ENCODE results near the gene IFNA1.
"Not testable (repeated sequence)": the region's sequence is repeated elsewhere in the genome, so short reads cannot be mapped to it uniquely, and the experiment has no call there.

The IFNA1 gene

DNA sequence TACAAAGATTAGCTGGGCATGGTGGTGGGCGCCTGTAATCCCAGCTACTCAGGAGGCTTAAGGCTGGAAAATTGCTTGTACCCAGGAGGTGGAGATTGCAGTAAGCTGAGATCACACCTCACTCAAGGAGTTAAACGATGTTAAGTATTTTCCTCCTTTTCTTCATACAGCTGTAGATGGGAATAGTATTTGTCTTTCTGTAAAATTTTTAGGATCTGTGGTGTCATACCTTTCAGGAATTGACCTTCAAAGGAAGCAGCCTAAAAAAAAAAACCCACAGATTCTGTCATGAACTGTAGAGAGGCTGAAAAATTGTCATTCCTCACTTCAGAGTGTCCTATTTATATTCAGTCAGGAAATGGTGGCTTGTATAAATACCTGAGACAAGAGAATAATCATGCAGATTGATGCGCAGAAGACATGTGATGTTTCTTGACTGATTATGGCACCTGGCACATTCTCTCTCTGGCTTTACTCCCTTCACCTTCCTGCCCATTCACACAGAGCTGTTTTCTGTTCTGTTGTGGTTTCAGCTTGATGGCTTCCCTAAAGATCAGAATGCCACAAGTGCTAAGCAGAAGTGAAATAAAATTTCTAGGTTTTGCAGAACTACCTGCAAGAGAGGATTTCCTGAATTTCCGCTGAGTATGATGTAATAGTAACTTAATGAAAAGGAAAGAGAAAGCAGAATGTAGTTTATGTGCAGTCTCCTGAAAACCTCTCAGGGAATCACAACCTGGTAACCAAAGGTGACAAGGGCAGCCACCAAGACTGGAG is 3.8 kb downstream of the IFNA1 start:
- no peak for DNase-seq

DNA sequence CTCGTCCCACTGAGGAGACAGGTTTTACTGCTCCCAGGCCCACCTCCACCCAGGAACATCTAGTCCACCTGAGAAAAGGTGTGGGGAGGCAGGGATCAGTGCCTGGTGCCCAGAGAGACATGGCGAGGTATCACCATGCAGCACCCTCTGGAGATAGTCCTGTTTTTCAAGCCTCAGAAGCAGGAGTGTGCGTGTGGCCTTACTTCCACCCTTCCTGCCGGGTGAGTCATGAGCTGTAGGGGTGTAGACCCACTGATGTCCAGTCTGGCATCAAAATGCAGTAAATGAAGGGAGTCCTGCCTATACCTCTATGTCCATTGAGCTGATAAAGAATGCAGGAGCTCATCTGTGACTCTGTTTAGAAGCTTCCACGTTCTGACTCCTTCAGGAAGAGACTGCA is 9.1 kb downstream of the IFNA1 start:
- DNase-seq: not testable (repeated sequence)

DNA sequence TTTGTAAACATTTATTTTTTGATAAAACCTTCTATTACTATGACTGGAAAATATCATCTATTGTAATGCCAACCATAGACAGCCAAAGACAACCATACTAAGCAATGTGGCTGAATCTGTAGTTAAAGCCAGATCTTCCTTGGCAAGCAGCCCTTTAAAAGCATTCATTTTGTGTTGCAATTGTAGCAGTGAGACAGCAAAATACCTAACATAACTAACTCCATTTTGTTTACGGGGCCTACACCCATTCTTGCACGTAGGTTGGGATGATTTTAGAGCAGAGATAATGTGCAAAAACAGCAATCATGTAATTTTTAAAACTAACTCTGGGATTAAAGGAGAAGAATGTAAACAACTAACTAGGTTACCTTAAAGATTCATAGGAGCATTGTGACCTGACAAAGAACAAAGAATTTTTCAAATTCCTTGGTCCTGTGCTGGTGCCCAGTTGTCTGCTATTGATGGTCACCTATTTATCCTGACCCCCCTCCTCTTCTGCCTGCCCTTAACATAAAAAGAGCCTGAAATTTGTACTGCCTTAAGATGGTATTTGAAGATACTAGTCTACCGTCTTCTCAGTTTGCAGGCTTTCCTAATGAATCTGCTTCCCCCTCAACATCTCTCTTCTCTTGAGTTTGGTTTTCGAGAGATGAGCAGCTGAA is 10.6 kb downstream of the IFNA1 start:
- DNase-seq: no peak

DNA sequence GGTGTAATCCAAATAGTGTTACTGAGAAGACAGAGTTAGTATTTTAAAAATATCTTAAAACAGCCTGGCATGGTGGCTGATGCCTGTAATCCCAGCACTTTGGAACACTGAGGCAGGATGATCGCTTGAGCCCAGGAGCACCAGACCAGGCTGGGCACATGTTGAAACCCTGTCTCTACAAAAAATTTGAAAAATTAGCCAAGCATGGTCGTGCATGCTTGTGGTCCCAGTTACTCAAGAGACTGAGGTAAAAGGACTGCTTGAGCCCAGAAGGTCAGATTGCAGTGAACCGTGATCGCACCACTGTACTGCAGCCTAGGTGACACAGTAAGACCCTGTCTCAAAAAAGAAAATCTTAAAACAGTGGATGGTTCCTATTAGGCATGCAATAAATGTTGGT is 12.4 kb downstream of the IFNA1 start:
- DNase-seq: no peak

DNA sequence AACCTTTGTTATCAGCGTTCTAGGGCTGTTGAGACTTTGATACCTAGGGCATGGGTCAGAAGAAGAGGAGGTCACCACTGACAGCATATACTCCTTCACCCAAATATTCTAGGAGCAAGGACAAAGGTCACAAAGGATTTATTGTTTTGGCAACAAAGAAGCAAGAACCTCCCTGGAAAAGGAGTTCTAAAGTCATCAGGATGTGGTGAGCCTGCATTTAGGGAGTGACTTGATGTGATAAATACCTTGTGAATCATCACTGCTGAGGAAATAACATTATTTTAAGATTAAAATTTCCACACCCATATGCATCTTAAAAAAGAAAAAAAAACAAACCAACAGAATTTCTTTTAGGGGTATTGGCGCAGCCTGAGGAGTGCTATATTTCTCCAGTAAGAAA is 13.9 kb downstream of the IFNA1 start:
- DNase-seq: no peak

DNA sequence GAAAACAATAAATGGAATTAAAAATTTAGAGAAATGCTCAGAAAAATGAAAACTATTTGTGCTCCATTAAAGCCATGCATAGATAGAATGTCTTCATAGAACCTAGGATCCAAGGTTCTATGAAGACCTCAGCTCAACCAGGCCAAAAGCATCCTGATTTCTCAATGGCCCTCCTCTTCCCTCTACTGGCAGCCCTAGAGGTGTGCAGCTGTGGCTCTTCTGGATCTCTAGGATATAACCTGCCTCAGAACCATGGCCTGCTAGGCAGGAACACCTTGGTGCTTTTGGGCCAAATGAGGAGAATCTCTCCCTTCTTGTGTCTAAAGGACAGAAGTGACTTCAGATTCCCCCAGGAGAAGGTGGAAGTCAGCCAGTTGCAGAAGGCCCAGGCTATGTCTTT is 15.1 kb downstream of the IFNA1 start:
- DNase-seq: peak in 11 of 58 donors; percentile 1 to 29 (median 9)

DNA sequence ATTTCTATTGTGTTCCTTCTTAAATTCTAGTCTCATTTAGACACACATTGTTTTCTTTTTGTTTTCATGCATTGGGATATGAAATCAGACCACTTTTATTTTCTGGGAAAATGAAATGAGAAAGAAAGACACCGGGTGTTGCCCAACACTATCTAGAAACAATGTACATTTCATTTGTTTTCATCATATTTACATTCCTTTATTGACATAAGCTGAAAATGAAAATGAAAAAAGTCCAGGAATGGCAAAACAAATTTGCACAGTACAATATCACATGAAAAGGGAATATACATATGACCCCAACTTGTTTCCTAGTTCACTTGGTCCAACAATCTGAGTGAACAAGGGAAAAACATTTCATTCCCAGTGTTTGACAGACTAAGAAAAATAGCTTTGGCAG is 21.1 kb downstream of the IFNA1 start:
- no peak for DNase-seq

DNA sequence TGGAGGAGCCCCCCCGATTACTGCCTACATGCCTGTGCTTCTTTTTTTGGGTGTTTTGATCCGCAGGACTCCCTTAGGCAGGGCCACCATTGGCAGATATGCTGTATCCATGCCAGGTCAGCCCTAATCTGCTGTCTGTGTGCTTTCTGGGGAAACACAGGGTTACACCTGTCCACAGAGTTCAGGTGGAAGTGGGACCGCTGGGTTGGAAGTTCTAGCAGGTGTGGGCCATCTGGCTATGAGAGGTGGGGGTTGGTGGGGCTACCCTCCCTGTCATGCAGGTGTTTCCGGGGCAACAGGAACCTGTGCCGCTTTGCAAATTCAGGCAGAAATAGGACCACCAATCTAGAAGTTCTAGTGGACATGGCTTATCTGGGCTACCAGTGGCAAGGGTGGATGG is 24.9 kb downstream of the IFNA1 start:
- DNase-seq: no peak

DNA sequence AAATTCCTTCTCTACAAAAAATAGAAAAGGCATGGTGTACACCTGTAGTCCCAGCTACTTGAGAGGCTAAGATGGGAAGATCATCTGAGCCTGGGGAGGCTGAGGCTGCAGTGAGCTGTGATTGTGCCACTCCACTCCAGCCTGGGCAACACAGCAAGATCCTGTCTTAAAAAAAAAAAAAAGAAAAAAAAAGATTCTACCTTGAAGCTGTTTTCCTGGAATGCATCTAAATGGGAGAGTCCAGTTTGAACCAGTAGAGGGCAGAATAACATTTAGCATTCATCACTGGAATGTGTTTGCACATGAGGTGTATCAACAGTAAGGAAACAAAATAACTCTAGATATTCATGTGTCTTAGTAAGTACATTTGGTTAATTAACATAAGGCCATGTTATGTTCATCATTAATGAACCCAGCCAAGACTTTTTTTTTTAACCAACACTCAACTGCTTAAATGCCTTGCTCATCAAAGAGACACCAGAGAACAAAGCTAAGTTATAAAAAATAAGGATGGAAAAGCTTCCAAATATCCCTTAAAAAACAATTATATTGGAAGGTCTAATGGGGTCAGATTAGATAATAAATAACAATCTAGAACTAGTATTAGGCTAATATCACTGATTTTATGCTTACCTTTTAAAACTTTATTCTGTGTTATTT is 25.8 kb downstream of the IFNA1 start:
- peak in 1 of 58 donors; percentile 26 for DNase-seq

DNA sequence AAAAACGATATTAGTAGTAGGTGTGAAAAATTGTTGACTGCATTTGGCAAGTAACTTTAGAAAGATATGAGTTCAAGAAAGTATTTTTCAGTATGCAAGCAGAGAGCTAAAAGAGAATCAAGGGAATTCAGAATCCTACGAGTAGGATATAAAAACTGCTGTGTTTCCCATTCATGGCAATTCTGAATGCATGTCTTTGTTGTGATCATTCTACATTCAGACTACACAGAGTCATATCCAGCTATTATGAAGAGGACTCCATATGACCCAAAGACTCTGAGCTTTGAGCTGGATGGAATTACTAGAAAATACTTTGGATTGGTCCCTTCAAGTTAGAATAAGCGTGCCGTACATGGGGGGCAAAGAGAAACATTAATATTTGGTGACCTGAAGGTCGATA is 29.9 kb downstream of the IFNA1 start:
- no peak for DNase-seq

DNA sequence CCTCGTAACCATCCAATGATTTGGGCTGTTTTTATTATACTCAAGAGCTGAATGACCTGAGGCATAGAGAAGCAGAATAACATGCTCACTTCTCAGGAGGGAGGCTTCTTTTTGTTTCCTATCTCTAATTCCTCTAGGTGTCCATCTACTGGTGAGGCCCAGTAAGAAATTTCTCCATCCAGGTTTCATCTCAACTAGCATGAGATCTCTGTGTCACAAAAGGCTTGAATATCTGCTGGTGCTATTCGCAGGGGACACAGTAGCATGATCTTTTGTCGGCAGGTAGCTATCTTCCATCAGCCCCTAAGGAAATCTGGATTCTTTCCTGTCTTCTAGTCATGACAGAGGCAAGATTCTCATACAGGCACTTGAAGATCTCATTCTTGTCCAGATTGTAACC is 33.0 kb downstream of the IFNA1 start:
- DNase-seq: no peak

DNA sequence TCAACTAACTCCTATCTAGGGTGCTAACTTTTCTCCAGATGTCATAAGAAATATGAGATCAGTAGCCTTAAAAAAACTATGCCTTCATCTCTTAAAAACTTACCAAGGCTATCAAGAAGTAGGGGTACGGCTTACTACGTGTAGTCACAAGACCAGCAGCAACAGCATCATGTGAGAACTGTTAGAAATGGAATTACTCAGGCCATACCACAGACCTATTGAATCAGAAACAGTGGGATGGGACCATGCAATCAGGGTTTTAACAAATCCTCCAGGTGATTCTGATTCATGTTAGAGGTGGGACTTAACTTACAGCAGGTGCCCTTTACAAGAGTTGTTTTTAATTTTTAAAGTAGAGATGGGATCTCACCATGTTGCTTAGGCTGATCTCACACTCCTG is 37.2 kb downstream of the IFNA1 start:
- DNase-seq: no peak

DNA sequence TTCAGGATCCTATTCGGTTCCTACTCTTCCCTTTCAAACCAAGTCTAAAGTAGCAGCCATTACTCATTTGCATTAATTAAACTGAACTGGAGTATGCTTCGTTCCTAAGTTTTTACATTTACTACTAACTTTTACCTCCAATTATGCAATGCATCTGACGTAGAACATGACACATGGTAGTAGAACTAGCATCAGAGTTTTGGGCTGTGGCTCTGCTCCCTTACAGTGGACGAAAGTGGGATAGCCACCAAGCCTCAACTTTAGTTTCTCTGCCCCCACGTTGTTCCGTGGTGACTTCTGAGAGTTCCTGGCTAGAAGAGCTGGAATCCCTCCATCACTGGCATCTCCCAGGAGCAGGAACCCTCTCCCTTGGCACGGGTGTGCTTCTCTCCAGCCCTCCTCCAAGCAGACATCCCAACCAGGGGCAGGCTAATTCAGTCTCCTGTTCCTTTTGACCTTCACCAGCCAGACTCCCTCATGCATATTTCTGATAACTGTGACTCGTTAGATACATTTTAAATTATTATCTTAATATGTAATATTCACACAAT is 39.0 kb downstream of the IFNA1 start:
- no peak for DNase-seq

DNA sequence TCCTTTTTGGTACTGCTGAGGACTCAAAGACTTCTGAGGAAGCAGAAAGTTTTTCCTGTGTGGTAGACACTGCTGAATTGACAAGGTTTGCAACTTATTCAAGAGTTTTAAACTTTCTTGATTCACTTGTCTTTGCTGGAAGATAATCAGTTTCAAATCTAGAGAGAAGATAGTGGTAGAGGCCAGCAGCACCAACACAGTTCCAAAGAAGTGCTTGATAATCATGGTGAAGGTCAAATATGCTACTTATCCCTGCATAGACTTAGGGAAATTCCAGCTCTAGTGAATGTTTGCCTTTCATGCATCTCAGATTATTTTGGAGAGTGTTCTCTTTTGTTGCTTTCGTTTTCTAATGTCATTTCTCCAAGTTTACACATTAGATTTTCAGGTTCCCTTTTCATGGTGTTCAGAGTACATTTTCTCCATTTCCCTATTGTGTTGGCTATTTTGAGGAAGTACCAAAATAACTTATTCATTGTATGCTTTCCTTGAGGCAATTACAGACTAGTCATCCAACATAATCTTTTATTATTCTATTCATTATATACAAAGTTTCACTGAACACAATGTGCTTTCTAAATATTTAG is 41.3 kb downstream of the IFNA1 start:
- no peak for DNase-seq

DNA sequence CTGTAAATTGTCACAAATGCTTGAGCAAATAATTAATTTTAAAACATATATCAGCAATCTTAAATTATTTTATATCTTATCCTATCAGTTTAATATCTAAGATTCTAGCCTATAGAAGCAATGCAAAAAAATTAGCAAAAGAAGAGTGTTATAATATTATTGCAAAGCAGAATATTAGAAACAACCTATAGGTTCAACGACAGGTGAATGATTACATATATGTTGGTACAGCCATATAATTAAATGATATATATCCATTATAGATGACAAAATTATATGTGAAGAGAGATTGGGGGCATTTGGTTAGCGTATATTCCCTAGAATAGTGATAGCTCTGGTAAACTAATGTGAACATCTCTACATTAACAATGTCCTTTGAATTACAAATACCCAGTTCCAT is 42.0 kb downstream of the IFNA1 start, which contains the start of gene IFNE:
TSS of gene IFNE (minus strand) at position 101 of the 400 bp plus-strand sequence. CDS start 619 bp downstream, outside the sequence.
- no peak for DNase-seq

Measured in anterior cingulate cortex (tissue), 58 donors.